ENCODE data around the gene PATE3.

The PATE3 gene, protein sequence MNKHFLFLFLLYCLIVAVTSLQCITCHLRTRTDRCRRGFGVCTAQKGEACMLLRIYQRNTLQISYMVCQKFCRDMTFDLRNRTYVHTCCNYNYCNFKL

DNA sequence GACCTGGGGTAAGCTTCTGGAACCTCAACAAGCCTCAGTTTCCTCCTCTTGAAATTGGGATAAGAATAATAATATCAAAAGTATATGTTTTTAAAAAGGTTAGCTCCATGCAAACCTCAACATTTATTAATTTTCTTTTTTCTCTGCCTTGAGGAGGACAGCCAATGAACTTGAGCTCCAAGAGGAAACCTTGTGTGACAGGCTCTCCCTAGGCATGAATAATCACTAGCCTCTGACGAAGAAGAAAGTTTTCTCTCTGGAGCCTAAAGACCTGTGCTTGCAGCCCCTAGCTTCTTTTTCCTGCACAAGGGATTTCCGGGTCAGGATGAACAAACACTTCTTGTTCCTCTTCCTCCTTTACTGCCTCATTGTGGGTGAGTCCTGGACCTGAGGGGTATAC is at the start of gene PATE3:
Gene PATE3, plus strand, starts transcription at position 301 of the 400 bp plus-strand sequence. Its CDS starts 25 bp downstream, at position 326.
- no peak for DNase-seq (ENCODE audit: low read depth, low spot score)

DNA sequence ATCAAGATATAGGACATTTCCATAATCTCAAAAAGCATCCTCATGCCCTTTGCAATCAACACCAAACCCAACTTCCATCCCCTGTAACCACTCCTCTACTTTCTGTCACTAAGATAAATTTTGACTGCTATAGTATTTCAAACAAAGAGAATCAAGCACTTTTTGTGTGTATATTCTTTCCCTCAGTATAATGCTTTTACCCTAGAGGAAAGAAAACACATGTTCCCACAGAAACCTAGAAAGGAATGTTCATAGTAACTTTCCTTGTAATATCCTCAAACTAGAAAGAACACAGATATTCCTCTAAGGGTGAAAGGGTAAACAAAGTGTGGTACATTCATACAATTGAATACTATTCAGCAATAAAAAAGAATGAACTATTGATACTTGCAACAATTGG is 47.3 kb upstream of the PATE3 start:
- DNase-seq (ENCODE audit: low read depth, low spot score): no peak

DNA sequence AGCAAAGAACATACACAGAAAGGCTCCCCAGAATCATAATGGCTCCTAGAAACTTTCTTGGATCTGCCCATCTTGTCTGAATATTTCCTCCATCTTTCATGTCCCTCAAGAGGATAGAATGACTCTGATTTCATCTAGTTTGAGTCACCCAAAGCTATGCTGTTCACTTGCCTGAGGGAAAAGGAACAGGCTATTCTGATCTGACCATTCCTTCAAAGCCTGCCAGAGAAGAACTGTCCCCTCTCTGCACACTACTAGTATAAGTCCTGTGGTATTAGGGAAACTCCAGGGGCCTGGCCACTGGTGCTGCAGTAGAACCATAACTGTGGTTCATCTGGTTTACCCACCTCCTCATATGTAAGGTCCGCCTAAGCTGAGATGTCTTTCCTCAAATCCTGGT is 44.2 kb upstream of the PATE3 start:
- no peak for DNase-seq (ENCODE audit: low read depth, low spot score)

DNA sequence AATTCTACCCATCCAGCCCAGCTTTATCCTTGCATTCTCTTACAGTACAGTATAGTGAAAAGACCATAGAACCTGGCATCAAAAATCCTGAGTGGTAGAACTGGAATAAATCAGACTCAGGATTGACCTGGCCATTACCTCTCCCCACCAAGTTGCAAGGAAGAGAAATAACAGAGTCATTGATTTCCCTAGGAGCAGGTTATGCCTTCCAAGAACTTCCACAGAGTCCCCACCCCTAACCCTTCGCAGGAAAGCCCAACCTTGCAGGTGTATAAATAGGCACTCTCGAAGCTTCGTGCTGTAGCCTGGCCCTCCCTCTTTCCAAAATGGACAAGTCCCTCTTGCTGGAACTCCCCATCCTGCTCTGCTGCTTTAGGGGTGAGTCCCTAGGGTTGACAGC is 41.9 kb upstream of the PATE3 start, which contains the start of gene PATE1:
Gene PATE1, plus strand, starts transcription at position 301 of the 400 bp plus-strand sequence. Its CDS starts 26 bp downstream, at position 327.
- DNase-seq (ENCODE audit: low read depth, low spot score): no peak

DNA sequence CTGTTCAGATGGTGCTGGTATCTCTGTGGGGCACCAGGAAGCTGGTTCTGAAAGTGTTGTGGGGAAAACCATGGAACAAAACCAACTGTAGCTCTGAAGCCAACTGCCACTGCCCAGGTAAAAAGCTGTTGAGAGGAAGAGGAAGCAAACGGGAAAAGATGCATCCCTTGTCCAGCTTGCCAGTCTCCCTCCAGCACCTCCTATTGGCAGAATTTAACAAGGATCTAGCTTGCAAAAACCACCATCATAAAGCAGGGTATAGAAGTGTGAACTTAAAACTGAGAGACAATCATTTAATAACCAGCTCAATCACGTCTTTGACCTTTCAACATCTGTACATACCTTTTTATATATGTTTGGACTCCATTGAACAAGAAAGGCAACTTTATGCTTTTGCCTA is 37.3 kb upstream of the PATE3 start:
- DNase-seq (ENCODE audit: low read depth, low spot score): no peak

DNA sequence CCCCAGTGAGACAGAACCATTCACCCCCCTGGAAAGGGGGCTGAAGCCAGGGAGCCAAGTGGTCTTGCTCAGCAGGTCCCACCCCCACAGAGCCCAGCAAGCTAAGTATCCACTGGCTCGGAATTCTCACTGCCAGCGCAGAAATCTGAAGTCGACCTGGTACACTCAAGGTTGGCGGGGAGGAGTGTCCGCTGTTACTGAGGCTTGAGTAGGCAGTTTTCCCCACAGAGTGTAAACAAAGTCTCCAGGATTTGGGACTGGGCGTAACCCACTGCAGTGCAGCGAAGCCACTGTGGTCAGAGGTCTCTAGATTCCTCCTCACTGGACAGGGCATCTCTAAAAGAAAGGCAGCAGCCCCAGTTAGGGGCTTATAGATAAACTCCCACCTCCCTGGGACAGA is 31.9 kb upstream of the PATE3 start:
- DNase-seq (ENCODE audit: low read depth, low spot score): no peak

DNA sequence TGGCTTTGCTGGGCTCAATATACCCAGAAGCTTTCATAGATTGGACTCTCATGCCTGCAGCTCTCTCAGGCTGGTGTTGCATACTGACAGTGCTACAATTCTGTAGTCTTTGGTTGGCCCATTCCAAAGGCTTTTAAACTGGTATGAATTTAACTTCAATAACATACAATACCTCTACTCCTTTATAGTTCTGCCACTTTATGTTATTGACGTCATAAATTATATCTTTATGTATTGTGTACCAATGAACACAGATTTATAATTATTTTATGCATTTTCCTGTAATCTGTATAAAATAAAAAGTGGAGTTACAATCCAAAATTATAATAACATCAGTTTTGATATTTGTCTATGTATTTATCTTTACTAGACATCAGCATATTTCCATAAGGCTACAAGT is 25.5 kb upstream of the PATE3 start:
- no peak for DNase-seq (ENCODE audit: low read depth, low spot score)

DNA sequence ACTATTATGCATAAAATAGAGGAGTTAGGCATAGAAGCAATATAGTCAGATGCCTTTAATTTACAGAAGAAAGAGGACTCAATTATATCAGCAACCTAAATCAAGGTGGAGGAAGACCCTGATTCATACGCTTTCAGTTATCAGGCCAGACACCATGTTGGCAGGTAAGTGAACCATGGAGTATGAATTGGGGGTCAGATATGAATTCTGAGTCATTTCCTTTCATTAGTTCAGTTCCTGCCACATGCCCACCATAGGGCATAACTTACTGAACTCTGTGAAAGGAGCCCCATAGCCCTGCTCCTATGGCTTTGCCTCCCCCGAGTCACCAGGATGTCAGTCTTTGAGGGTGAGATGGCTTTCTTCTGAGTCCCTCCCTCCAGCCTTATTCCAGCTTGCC is 24.4 kb upstream of the PATE3 start:
- DNase-seq (ENCODE audit: low read depth, low spot score): no peak

DNA sequence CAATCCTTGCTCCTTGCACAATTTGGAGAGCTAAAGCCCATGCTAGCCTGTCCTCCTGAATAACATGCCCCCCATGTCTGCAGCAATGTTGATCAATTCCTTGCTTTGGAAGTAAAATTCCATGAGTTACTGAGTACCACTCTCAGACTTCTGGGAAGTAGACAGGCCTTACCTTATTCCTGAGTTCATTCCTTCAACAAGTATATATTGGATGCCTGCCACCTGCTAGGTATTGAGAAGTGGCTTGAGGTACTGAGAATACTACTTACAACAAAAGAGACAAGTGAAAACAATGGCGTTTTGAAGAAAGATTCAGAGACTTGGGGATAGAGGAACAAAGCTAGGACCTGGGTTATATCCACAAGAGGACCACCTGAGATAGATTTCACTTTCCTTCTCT is 21.7 kb upstream of the PATE3 start:
- no peak for DNase-seq (ENCODE audit: low read depth, low spot score)

DNA sequence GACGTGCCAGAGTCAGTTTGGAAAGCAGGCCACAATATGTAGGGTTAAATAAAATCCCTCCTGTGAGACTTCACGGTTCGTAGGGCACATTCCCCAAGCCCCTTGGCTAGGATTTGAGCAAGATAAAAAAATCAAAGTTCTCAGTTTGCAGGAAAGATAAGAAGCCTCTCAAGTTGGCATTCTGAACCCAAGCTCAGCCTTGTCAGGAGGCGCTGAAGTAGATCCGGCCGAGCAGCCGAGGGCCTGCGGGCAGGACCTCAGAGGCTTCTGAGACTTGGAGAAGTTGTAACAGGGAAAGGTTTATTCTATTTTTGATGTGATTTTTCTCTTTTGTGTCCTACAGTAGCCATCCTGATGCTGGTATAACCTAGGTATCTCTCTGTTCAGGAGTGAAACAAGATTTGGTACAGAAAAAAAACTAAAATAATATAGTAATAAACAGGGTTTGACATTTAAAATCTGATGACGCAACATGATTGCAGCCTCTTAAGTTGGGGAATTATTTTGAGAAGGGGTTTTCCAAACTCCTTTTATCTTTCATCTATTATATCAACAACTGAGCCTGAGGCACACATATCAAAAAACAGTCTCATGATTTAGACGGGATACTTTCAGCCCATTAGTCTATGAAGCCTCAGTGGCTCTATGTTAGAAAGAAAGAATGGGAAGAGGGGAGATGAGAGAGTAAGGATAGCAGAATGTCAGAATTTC is 19.4 kb upstream of the PATE3 start:
- DNase-seq (ENCODE audit: low read depth, low spot score): no peak

DNA sequence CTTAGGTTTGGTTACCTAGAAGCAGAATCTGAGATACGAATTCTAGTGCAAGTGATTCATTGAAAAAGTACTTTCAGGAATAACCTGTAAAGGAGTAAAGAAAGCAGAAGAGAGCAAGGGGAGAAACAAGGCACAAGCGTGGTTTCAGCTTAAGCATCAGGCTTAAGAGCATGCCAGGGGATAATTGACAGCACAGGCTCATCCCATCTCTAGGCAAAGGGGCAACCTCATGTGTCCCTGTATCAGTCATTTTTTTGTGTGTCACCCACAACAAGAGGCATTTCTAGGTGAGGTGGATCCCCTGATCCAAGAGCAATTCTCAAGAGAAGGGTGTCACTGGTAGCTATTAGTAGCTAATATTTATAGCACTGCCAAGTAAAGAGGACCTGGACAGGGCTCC is 17.3 kb upstream of the PATE3 start:
- DNase-seq (ENCODE audit: low read depth, low spot score): no peak

DNA sequence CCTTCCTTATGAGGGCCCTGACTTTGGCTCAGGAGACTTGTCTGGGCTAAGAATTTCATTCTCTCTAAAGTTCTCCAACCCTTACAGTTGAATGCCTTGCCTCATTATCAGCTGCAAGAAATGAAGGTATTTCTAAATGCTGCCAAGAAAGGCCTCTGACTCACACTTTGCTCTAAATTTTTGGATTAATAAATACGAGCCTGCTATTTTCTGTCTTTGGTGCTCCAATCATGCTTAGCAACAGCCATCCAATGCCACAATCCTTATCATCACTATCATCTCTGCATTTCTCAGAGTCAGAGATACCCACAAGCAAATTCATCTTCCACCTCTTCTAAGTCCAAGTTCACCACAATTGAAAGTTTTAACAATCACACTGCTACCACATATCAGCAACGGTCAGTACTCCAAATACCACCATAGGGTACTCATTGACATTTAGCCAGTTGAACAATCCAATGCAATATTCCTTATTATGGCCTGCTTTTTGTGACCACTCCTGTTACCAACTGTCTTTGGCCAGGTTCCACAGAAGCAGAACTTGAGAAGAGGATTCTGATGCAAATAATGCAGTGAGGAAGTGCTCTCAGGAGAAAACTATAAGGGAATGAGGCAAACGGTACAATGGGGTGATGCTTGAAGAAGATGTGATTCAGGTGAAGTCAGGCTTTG is 15.0 kb upstream of the PATE3 start:
- no peak for DNase-seq (ENCODE audit: low read depth, low spot score)

DNA sequence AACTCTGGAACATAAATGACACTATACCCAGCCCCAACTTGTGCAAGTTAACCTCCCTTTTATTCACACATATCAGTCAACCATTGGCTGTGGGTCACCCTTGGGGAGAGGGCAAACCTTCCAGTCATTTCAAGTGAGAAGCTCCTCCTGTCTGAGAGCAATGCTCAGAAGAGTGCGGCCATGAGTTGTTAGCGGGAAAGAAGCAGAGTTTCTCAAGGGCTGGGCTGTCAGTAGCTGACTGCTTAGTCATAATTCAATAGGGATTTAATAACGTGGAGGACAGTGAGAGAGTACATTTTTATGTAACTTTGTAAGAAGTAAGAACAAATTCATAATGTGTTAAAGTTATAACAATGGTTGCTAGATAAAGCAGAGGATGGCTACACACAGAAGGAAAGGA is 14.4 kb upstream of the PATE3 start:
- DNase-seq (ENCODE audit: low read depth, low spot score): no peak

DNA sequence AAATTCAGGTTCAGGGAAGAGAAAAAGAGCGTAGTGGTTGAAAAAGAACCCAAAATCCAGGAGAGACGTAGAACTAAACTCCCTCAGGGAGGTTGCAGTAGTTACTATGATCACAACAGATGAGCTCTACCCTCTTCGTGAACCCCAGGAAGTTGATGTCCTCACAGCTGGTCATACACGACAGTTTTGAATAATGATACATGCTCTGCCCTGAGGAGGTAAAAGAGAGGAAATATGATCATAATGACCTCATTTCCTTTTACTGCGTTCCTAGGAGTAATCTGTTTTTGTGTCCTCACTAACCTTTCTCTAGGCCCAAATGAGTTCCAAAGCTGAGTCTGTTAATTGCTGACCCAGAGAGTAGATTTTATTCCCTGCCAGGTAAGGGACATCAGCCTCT is 10.6 kb upstream of the PATE3 start:
- DNase-seq (ENCODE audit: low read depth, low spot score): no peak

DNA sequence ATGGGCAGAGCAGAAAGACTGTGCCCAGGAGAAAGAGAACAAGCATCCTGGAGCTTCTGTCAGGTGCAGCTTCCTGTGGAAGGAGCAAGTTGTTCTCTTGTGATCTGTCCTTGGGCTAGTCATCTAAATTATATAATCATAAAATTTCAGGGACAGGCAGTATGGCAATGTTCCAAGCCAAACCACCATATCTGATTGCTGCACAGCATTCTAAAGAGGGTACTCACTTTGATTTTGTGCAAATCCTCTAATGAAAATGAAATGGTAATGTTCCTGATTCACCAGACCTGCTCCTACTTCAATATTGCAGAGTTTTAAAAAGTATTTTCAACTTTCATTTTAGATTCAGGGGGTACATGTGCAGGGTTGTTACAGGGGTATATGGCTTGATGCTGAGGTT is 9.2 kb upstream of the PATE3 start, which contains the start of gene PATE2:
Gene PATE2, minus strand, starts transcription at position 101 of the 400 bp plus-strand sequence. Its CDS starts 55 bp downstream, at position 46.
- no peak for DNase-seq (ENCODE audit: low read depth, low spot score)

DNA sequence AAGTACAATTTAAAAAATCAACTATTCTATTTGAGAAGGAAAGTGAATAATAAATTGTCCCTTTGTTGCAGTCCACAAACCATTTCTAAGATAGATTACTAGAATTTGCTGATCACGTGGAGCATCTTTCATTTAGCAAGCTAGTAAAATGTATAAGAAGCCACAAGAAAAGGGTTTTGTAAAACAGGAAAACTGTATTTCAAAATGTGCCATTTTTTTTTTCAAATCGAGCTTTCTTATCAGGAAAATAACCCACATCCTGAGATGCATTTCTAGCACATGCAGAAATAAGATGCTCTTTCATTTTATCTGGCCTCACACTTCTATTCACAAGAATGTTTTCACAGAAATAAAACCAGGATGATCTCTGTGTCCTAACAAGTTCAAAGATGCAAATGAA is 3.2 kb upstream of the PATE3 start:
- DNase-seq (ENCODE audit: low read depth, low spot score): no peak

DNA sequence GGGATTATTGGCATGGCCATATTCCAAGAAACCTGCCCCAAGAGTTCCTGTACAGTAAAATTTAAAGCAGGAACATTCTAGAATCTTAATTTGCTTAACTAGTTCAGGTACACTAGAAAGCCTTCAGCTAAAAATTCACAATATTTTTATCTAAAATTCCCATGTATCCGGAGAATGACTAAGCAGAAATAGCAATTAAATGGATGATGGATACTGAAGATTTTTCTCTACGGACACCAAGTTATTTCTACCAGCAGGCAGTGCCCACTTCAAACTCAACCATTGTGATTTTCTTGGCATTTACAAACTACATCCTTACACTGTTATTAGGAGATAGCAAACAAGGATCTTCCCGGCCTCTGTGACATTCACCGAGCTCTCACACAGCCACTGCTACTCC is 2.9 kb downstream of the PATE3 start:
- DNase-seq (ENCODE audit: low read depth, low spot score): no peak

DNA sequence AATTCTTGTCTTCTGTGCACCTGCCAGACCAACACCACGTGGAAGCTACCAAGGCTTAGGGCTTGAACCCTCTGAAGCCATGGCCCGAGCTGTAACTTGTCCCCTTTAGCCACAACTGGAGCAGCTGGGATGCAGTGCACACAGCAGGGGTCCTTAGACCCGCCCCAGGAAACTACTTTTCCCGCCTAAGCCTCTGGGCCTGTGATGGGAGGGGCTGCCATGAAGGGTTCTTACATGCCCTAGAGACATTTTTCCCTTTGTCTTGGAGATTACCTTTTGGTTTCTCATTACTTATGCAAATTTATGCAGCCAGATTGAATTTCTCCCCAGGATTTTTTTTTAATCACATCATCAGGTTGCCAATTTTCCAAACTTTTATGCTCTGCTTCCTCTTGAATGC is 9.7 kb downstream of the PATE3 start:
- DNase-seq (ENCODE audit: low read depth, low spot score): no peak

DNA sequence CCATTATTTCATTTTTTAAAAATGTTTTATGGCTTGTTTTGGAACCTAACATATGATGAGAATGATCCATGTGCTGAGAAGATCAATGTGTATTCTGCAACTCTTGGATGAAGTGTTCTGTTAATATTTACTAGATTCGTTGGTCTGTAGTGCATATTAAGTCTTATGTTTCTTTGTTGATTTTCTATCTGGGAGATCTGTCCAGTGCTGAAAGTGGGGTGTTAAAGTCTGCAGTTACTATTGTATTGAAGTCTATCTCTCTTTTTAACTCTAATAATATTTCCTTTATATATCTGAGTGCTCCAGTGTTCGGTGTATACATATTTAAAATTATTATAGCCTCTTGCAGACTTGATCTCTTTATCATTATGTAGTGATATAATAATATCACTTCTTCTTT is 11.9 kb downstream of the PATE3 start:
- no peak for DNase-seq (ENCODE audit: low read depth, low spot score)

DNA sequence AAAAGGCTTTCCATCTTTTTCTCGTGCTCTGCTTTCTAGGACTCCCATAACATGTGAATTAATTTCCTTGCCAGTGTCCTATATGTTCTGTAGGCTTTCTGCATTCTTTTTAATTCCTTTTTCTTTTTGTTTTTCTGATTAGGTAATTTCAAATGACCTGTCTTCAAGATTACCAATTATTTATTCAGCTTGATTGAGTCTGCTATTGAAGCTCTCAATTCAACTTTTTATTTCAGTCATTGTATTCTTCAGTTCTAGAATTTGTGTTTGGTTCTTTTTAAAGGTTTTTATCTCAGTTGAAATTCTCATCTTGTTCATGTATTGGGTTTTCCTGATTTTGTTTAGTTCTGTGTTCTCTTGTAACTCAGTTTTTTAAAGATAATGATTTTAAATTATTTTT is 14.5 kb downstream of the PATE3 start:
- no peak for DNase-seq (ENCODE audit: low read depth, low spot score)

DNA sequence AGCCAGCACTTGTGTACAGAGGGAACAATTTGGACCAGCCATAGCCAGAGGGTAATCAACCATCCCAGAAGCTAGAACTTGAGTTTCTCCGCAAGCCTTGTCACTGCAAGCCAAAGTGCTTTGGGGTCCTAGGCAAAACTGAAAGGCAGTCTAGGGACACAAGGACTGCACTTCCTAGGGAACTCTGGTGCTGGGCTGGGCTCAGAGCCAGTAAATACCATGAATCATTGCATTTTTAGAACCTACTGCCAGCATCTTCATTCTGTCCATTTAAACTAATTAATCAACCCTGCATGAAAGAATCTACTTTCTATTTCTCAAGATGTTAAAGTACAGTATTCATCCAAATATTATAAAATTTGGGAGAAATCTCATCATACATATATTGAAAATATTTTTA is 20.0 kb downstream of the PATE3 start:
- DNase-seq (ENCODE audit: low read depth, low spot score): no peak

DNA sequence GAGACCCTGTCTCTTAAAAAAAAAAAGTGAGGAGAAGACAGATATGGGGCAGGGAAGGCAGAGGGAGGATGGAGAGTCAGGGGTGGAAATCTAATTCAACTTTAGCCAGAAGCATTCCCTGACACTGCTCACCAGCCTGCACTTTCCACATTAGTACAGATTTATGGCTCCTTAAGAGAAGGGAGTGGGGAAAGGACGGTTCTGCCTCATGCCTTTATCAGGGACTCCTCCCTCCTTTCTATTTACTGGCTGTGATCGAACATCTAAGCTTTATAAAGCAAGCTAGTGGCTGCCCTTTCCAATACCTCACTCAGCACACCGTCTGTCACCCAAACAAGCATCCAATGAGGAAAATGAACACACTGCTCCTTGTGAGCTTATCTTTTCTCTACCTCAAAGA is 45.1 kb downstream of the PATE3 start, which contains the start of gene PATE4:
Gene PATE4, plus strand, starts transcription at position 301 of the 400 bp plus-strand sequence. Its CDS starts 44 bp downstream, at position 345.
- no peak for DNase-seq (ENCODE audit: low read depth, low spot score)

DNA sequence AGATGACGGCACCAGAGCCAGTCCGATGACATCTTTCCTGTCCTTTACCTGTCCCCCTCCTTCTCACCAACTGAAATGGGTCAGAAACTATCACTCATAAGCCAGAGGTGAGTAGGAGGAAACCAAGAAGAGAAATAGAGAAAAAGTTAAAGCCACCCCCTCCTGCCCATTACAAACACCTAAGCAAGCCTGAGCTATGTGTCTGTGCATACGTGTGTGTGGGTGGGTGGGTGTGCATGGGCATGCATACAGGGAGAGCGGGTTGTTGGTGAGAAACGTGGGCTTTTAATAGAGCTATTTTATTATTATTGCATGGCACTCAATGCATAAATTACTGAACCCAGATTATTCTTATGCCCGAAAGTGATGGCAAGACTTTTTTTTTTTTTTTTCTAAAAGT is 47.8 kb downstream of the PATE3 start:
- DNase-seq (ENCODE audit: low read depth, low spot score): no peak
